GM21447 (cell line): ENCODE results near the gene NLRC3.

Experiments
- ATAC-seq: cut with Tn5 transposase; IDR thresholded peaks from one replicate; pipeline ENCODE4 v1.9.1; 2021; ENCODE audit not compliant: unreplicated experiment

Gene NLRC3

DNA sequence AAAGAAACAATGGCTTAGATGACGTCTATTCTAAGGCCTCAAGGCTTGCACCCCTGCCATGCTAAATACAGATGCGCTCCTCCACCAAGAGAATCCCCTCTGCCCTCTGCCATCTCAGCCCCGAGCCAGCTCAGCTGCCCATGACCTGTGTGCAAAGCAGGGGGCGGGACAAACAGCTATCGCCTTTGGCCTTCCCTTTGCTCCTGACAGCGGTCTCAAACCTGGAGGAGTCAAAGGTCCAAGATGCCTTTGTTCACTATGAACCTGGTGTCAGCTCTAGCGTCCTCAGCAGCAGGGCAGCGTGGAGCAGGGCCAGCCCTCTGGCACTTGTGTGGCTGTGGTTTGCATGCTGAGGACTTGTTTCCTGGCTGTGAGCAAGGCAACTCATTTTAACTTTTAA lies 21.9 kb upstream of the NLRC3 start:
- ATAC-seq = no peak

- no peak for ATAC-seq
Measured at GRCh38 chr16:3598236-3598635, 21.0 kb upstream of the NLRC3 start.

DNA sequence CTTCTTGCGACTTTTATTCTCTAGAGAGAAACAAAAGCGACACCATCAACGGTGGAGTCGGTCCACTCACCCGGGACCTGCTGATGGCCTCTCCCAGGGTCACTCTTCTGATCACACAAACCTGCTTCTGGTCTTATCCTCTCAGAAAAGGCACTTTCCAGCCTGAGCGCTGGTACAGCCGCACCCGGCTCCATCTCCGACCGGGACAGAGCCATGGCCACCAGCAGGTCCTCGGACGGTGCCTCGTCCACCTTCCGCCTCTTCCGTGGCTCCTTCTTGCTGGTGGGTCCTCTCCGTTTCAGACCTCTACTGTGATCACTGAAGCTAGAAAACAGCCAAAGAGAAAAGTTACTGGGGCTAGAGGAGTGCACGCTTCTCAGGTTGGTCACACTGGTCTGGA lies 20.5 kb upstream of the NLRC3 start:
- no peak for ATAC-seq

DNA sequence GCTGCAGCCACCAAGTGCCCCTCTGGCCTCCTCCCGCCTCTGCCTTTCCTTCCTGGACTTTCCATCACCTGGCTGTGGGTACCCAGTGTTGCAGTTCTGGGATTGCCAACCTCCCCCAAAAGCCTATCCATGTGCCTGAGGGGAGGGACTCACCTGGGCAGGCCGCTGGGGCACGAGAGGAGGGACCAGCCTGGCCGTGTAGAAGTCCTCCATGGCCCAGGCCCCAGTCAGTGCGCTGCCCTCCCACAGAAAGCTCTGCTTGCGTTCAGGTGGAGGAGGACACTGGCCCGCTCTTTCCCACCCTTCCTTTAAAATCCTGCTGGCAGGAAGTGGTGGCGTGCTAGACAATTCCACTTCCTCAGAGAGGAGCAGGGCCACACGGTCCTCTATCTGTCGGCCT lies 20.0 kb upstream of the NLRC3 start:
- ATAC-seq = no peak

GRCh38 chr16:3596101-3596861 lies 19.1 kb upstream of the NLRC3 start:
- no peak for ATAC-seq

DNA sequence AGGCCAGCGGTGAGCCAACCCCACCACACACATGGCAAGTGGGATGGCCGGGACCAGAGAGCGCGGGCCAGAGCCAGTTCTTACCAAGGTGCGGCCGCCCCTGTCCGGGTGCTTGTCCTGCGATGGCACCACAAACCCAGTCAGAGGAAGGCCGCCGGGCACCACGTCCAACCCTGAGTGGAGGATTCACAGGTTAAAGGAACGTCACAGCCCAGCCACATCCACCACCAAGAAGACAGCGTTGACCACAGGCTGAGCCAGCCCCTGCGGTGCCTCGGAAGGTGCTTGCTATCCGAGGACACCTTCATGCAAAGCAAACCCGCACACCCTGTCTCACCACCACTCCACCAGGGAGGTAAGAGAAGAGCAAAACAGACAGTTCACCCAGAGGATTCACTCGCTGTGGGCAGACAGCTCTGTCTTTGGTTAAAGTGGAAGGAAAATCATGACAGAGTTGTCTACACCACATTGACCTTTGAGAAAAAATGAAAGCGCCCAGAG lies 18.4 kb upstream of the NLRC3 start:
- ATAC-seq = no peak

DNA sequence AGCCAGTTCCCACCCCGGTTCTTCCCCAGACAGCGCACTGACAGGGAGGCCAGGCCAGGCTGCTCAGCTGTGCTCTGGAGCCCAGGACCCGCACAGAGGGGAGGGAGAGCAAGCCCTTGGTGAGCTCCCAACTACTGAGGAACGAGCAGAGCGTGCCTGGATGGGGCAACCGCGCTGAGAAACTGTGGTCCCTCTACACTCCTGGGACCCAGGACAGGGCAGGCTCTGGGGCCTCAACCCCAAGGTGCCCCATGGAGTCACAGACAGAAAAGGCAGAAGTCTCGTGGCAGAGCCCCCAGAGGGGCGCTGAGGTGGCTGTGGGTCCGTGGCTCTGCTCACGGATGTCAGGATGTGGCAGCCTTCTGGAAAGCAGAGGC lies 17.9 kb upstream of the NLRC3 start:
- no peak for ATAC-seq

GRCh38 chr16:3594316-3595109 lies 17.3 kb upstream of the NLRC3 start:
- ATAC-seq = no peak

DNA sequence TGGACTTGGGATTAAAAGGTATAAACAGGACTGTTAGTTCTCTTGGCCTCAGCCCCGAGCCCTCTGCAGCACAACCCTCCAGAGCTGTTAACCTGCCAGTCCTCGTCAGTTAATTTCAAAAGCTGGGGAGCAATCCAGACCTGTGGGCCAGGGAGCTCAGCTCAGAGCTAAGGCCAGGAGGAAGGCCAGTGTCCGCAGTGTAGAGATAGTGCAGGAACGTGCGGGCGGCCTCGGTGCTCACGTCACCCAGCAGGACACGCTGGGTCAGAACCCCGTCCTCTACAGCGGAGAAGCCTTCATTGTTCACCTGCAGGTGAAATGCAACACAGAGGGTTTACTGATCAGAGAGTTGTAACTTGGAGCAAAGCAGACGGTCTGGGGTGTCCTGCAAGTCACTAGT lies 15.4 kb upstream of the NLRC3 start:
- no peak for ATAC-seq

DNA sequence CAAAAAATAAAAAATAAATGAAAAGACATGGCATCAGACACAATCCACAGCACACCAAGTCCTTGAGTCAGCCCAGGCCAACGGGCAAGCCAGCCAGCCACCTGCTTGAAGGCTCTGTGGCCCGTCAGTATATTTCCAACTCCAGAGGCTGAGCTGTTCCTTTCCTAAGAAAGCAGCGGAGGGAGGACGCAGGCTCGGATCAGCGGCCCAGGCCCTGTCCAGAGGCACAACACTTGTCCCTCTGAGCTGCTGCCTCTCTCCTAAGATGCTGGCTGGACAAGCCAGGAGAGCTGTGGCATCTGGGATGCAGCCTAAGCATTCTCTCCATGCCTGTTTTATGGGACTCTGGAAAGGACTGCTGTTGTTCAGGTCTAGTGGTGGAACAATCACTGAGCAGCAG lies 14.8 kb upstream of the NLRC3 start:
- ATAC-seq = no peak

GRCh38 chr16:3591436-3591803 lies 14.2 kb upstream of the NLRC3 start:
- ATAC-seq = no peak

GRCh38 chr16:3590736-3591435 lies 13.7 kb upstream of the NLRC3 start:
- no peak for ATAC-seq

- no peak for ATAC-seq
Measured at GRCh38 chr16:3589991-3590701, 12.9 kb upstream of the NLRC3 start.

GRCh38 chr16:3589441-3589921 lies 12.3 kb upstream of the NLRC3 start:
- ATAC-seq = no peak

- ATAC-seq = no peak
Measured at GRCh38 chr16:3589001-3589400, 11.8 kb upstream of the NLRC3 start.

DNA sequence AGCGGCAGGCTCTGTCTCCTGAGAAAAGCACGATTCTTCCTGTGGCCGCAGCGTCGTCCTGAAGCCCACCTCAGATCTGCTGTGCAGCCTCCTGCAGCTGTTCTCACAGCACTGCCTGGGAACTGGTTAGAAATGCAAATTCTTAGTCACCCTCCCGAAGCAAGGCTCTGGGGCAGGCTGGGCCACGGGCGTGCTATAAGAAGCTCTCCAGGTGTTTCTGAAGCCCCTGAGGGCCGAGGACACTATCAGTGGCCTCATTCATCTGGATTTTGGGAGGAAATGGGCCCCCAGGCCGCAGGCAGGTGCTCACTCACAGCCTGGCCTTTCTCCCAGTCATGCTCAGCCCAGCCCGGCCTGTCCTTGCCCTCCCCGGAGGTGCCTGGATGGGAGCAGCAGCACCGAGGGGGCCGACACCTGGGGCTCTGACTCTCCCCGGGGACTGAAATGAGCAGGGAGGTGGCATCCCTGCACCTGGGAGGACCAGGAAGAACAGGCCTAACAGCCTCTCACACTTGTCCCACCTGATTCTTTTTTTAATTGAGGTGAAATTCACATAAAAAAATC lies 10.4 kb upstream of the NLRC3 start:
- no peak for ATAC-seq

GRCh38 chr16:3584412-3584811 lies 7.2 kb upstream of the NLRC3 start:
- no peak for ATAC-seq

- no peak for ATAC-seq
Measured at GRCh38 chr16:3583303-3584038, 6.3 kb upstream of the NLRC3 start.

DNA sequence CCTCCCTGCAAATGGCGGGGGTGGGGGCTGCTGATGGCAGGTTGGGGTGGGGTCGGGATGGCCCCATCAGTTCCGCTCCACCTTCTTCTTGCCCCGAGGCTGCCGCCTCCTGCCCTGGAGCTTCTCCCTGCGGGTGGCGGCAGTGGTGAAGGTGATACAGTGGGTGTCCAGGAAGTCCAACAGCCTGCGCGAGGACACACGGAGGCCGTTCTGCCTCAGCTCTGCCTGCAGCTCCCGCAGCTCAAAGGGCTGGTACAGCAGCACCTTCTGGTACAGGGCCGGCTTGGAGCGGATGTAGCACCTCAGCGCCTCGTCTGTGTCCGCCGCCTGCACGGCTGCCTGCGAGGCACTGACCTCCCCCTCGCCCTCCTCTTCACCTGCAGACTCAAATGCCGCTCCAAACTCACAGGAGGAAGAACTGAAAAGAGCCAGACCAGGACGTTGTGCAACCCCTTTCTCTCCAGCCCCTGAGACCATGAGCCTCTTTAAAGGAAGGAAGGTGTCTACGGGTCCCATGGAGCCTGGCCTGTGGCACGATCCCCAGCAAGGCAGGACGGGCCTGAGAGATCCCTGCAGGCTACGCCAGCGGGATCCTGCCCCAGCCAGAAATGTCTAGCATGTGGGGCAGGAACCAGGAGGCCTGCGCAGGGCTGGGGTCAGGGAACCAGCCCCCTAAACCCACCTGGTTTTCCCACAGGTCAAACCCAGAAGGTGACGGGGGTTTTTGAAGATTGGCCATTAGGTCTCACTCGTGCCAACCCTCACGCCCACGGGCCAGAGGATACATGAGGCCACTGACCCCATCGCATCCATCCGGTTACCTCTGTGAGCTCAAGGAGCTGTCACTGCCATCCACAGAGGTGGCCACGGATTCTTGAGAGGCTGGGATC lies 5.3 kb upstream of the NLRC3 start:
- no peak for ATAC-seq
